Ovary (tissue), 9 donors: Measurements from ENCODE around the gene SLMAP. TPM values are rescaled to one million over a fixed set of nuclear protein-coding genes. Genes with fewer than 3 reads are reported as not detected.

Experiments
- DNase-seq, 5 donors: peaks; one replicate each; pipeline ENCODE4 v3.0.0-alpha.2; 2019 to 2020
- H3K27ac ChIP-seq, 2 donors: fragments of 200-600 bp; one replicate each; pipeline versions ENCODE4 v1.5.1 to v1.8.0; 2019 to 2022
- H3K27me3 ChIP-seq: fragments of 200-600 bp; one replicate; pipeline ENCODE4 v1.8.0; 2022
- H3K36me3 ChIP-seq: fragments of 200-600 bp; sonication (generic); one replicate; pipeline ENCODE4 v1.5.1; 2019
- H3K4me1 ChIP-seq: one replicate; pipeline ENCODE4 v1.8.1; 2013; ENCODE audit warnings: mild to moderate bottlenecking, moderate library complexity; ENCODE audit not compliant: insufficient read depth
- H3K4me3 ChIP-seq: fragments of 200-600 bp; sonication (generic); one replicate; pipeline ENCODE4 v1.5.1; 2017
- H3K9me3 ChIP-seq, 2 donors: fragments of 200-600 bp in 1 of 2; sonication (generic) in 1 of 2; one replicate each; pipeline versions ENCODE4 v1.5.1 to v1.8.1; 2013 to 2019; ENCODE audit warnings: mild to moderate bottlenecking in 1 of 2, moderate library complexity in 1 of 2
- CTCF ChIP-seq, 3 donors: fragments of 450-650 bp in 2 of 3; fragments of 200-600 bp in 1 of 3; IDR thresholded peaks; one replicate each; pipeline versions ENCODE4 v1.5.1 to v1.8.0; 2016 to 2022; ENCODE audit warnings: antibody characterized with exemption in 3 of 3, mild to moderate bottlenecking in 1 of 3
- EP300 ChIP-seq: sonication (generic); formaldehyde crosslinking; IDR thresholded peaks from one replicate; pipeline ENCODE4 v1.6.1; 2017; ENCODE audit warnings: antibody characterized with exemption
- POLR2A ChIP-seq: fragments of 450-650 bp; IDR thresholded peaks from one replicate; pipeline ENCODE4 v1.6.1; 2017; ENCODE audit warnings: antibody characterized with exemption, mild to moderate bottlenecking, moderate library complexity
- WGBS, 3 donors: extraction: QIAGEN DNeasy Blood & Tissue Kit in 1 of 3; methylation state at CpG; one replicate each; pipeline versions ENCODE4 v1.1.5 to v1.1.7; 2013 to 2017; 5-methylcytosine and 5-hydroxymethylcytosine counted together
- intact Hi-C, 4 donors: fragments of 100-400 bp; cut with DNase I; formaldehyde crosslinking; loops; one replicate each; pipeline versions ENCODE4 v1.11.0 to v1.15.1; 2022 to 2023
- polyA plus RNA-seq, 2 donors: library from polyadenylated mRNA; stranded (reverse); fragments of 200-250 nt in 1 of 2; fragments of 350-450 nt in 1 of 2; fragmentation: Illumina TruSeq in 1 of 2; extraction: RNeasy Lipid Tissue Mini Kit (QIAGEN cat#74804) in 1 of 2; gene quantifications; one replicate each; pipeline ENCODE4 v1.2.3, GENCODE V29; 2013 to 2014
- total RNA-seq, 7 donors: library from RNA; depleted of rRNA in 2 of 7; stranded (reverse); fragments of >200 nt in 2 of 7; fragmentation: NEBNext Ultra II Directional in 3 of 7; extraction: Animal tissue kit (Norgen Biotek cat#: 25700) in 3 of 7; gene quantifications; one replicate each; pipeline versions ENCODE4 v1.1.0 to v1.2.4, GENCODE V29; 2016 to 2023
- donor health status: DM: no; HTN: no; CAD: no; lungs with moderate emphysema.
- donor health status: DM: no; HTN: no; CAD: no.
- donor health status: Bipolar disorder and iron deficiency.
- donor health status: DM: yes; HTN: yes; CAD: no.
- donor health status: DM: no; HTN: no; CAD: no.
- donor health status: DM: yes; HTN: yes; CAD: no.

The SLMAP gene
- total and polyA plus RNA-seq, 9 donors, result 26.3 to 113 (median 73.8) TPM

GRCh38 chr3:57911593-57911992 lies 155.5 kb downstream of the SLMAP start:
- Histone ChIP-seq H3K9me3 (no peaks in the 10 kb centered on the region), H3K4me3 (no peak overlapping the region), H3K27ac (no peak overlapping the region), H3K27me3 (no peaks in the 10 kb centered on the region), H3K4me1 (no peaks in the 10 kb centered on the region), H3K36me3 (no peaks in the 10 kb centered on the region)
- WGBS, 3 donors, result 33 to 48% (median 42%) methylated on average over 2 of the region's 2 CpGs
- intact Hi-C loops, result no loop called here
- TF ChIP-seq CTCF (IDR thresholded peaks at IDR 0.05) (no peak), POLR2A (no peak), EP300 (no peak)
- no peak for DNase-seq

DNA sequence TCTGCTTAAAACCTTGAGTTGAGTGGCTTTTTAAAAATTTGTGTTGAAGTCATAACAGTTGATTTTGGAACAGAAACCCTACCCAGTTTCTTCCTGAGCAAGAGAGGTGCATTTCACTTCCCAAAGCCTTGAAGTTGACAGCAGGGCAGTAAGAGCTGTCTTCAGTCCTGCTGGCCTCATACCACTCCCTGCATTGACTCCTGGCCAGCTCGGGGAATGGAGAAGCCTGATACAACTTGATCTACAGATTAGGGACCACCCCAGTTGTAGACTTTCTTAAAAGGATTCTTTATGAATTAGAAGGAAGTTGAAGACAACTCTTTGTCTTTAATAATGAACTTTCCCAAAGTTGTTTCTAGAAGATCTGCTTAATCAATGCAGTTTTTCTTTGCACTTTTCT lies 161.5 kb downstream of the SLMAP start:
- no peak for DNase-seq
- H3K9me3 ChIP-seq, result no peaks in the 10 kb centered on the region
- 16 to 20% (median 18%) methylated on average over 1 of the region's 1 CpG for WGBS, 3 donors
- TF ChIP-seq POLR2A, result no peak
- TF ChIP-seq EP300, result no peak
- no peak for TF ChIP-seq CTCF (IDR thresholded peaks at IDR 0.05)
- intact Hi-C loops, result no loop called here
- H3K4me1 ChIP-seq, result peaks cover 3% of the 10 kb centered on the region
- H3K27me3 ChIP-seq, result no peaks in the 10 kb centered on the region
- no peak overlapping the region for H3K27ac ChIP-seq
- H3K4me3 ChIP-seq, result no peak overlapping the region
- H3K36me3 ChIP-seq, result no peaks in the 10 kb centered on the region

DNA sequence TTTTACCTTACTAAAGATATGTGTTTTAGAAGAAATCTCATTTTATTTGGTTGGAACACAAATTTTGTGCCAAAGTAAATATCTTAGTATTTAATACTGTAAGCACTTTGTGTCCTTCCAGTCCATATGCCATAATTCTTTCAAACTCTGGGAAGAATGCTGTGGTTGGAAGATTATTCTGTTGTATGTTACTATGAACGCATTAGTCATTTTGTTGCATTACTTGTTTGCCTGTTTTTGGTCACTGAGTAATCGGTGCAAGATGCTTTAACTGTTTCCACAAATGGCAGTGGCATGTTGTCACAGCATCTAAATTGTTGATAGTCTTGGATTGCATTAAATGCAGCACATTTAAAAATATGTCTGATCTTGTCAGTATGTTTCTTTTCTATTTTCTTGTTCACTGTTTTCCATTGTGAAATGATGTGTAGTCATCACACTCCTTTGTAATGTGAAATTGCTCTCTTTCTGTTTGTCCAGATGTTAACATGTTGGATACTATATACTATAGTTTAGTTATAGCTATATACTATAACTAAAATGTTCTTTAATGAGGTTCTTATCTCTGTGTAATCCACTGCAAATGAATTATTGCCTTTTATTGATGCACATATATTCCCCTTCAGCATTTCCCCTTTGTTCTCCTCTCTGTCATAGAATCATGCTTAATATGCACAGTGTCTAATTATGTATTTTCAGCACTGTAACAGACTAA lies 162.2 kb downstream of the SLMAP start:
- no peaks in the 10 kb centered on the region for H3K36me3 ChIP-seq
- H3K27ac ChIP-seq, result no peak overlapping the region
- no peak for TF ChIP-seq POLR2A
- TF ChIP-seq CTCF (IDR thresholded peaks at IDR 0.05), result no peak
- no peak overlapping the region for H3K4me3 ChIP-seq
- H3K9me3 ChIP-seq, result no peaks in the 10 kb centered on the region
- H3K4me1 ChIP-seq, result peaks cover 3% of the 10 kb centered on the region
- DNase-seq, result no peak
- no peaks in the 10 kb centered on the region for H3K27me3 ChIP-seq
- intact Hi-C loops, result no loop called here
- 16 to 25% (median 18%) methylated on average over 2 of the region's 2 CpGs for WGBS, 3 donors

GRCh38 chr3:57919987-57920386 lies 163.9 kb downstream of the SLMAP start:
- Histone ChIP-seq H3K36me3 (no peaks in the 10 kb centered on the region), H3K4me1 (peaks cover 3% of the 10 kb centered on the region), H3K9me3 (no peaks in the 10 kb centered on the region), H3K27ac (no peak overlapping the region), H3K27me3 (no peaks in the 10 kb centered on the region), H3K4me3 (no peak overlapping the region)
- TF ChIP-seq EP300 (no peak), POLR2A (no peak), CTCF (IDR thresholded peaks at IDR 0.05) (no peak)
- intact Hi-C loops, result no loop called here
- DNase-seq, result no peak
